GM12801 (cell line): ENCODE measurements around the gene HOMER2.

Source experiments
- TF ChIP-seq, protein P1 (sequence below): IDR thresholded peaks from one replicate; pipeline ENCODE4 v1.5.1; 2011; ENCODE audit warnings: control low read depth; ENCODE audit not compliant: insufficient read length; ENCODE audit errors: extremely low read depth

Gene HOMER2

DNA sequence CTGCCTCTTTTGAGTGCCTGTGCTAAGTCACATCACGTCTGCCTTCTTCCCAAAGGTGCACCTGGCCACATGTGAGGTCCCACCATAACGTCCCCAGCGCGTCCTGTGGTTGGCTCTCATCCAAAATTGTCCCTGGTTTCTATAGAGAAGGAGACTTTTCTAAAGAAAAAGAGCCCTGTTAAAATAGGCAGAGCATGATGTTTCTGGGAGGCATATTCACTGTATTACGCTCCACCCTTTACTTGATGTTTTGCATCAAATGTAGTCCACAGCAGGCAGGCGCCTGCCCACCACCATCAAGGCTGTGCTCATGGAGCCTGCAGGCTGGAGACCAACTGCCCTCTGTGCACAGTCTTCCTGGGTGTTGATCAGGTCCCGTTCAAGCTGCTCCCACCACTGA lies 106.8 kb downstream of the HOMER2 start:
- TF ChIP-seq, protein P1, sequence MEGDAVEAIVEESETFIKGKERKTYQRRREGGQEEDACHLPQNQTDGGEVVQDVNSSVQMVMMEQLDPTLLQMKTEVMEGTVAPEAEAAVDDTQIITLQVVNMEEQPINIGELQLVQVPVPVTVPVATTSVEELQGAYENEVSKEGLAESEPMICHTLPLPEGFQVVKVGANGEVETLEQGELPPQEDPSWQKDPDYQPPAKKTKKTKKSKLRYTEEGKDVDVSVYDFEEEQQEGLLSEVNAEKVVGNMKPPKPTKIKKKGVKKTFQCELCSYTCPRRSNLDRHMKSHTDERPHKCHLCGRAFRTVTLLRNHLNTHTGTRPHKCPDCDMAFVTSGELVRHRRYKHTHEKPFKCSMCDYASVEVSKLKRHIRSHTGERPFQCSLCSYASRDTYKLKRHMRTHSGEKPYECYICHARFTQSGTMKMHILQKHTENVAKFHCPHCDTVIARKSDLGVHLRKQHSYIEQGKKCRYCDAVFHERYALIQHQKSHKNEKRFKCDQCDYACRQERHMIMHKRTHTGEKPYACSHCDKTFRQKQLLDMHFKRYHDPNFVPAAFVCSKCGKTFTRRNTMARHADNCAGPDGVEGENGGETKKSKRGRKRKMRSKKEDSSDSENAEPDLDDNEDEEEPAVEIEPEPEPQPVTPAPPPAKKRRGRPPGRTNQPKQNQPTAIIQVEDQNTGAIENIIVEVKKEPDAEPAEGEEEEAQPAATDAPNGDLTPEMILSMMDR = no peak

DNA sequence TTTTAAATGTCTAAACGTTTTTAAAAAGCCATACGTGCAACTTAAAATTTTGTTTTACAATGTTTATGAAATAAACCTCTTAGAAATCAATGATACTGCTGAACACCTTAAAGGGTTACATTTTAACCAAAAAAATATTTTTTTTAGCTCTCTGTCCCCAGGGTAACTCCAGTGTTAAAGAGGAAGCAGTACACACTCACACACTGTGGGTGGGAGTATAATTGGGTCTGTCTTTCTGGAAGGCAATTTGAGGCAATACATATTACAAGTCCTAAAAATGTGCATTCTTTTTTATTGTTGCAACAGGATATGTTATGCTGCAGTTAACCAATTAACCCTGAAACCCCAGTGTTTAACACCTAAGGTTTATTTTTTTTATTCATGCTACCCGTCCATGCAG lies 109.0 kb downstream of the HOMER2 start:
- TF ChIP-seq, protein P1 = no peak

DNA sequence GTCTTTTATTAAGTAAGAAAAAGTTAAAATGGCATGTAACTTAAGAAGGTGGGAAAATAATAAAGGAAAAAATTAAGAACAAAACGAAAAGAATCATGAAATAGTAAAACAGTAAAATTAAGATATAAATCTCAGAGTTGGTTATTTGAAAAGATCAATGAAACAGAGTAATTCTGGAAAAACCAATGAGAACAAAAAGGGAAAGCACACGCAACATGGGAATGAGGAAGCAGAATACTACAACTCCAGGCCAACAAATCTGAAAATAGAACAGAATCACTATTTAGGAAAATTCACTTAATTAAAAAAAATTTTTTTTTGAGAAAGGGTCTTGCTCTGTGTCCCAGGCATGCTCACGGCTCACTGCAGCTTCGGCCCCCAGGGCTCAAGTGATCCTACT lies 112.4 kb downstream of the HOMER2 start:
- TF ChIP-seq, protein P1 = no peak

DNA sequence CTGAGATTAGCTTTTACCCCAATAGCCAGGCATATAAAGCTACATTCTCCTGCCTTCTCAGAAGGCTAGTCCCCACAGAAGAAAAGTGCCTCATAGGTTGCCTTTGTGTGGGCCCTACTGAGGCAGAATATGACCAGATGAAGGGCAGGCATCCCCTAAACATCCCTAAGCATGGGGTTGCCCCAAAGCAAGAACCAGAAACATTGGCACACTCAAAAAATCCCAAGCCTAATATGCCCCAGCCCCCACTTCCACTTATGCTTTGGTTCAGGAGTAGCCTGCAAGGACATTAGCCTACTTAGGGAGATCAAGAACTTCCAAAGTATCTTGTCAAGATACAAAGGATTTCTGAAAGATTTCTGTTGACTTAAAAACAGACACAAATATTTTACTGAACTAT lies 113.4 kb downstream of the HOMER2 start:
- TF ChIP-seq, protein P1 = no peak

DNA sequence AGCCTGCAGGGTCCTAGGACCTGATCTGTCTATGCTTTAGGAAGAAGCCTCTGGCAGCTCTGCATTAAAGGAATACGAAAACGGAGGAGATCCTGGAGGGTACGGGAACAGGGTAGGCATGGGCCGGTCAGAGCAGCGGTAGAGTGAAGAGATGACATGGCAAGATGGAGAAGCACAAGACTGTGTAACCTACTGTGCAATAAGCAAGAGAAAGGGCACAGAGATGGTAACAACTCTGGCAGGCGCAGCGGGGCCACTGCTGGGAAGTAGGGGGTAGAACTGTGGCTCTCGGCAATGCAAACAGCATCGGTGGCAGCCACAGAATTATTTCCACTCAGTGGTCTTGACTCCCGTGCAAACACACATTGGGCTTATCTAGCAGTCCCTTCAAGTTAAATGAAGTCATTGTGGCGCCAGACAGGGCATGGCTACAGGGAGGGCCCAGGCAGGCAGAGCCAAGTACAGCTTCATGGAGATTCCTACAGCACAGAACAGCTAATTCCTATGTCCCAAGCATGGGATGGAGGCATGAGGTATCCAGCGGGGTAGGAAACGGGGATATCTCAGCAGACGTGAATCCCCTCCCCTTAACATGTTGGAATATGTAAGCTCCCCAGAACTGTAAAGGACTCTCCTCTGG lies 114.3 kb downstream of the HOMER2 start:
- TF ChIP-seq, protein P1 = no peak

DNA sequence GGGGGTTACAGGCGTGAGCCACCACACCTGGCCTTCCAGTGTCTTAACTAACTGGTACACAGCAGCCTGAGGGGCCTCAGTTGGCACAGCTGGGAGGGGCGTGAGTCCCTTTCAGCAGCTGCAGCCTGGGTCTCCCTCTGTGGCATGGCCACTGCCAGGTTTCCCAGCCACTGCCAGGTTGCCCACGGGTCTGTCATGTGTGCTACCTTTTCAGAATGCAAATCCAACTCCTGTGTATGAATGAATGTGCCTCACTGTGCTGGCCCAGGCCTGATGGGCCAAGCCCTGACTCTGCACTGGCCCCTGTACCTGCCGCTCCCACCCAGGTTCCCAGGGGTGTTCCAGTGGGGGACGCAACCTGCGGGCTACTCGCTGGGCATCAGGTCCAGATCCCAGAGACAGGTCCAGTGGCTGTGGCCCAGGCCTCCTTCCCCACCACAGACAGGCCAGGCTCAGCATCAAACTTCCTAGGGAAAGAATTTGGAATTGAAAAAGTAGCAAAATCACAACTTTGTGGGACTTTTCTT lies 117.1 kb downstream of the HOMER2 start:
- TF ChIP-seq, protein P1 = no peak

DNA sequence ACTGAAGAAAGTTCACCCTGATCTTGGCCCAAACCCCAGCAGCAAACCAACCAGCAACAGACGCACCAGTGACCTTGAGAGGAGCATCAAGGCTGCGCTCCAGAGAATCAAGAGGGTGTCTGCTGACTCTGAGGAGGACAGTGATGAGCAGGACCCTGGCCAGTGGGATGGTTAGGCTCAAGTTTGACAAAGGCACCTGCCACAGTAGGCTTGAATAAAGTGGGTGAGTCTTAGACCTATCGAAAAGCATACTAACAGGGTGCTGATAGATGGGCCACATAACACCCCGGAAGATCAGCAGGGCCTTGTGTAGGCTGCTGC lies 119.2 kb downstream of the HOMER2 start:
- TF ChIP-seq, protein P1 = no peak
